HepG2 (cell line): ENCODE measurements around the gene MDFIC. TPM values are rescaled to one million over a fixed set of nuclear protein-coding genes. Genes with fewer than 3 reads are reported as not detected.

ENCODE experiments used
- ATAC-seq: fragments of 200-7000 bp; cut with Tn5 transposase; 3 replicates; pipeline ENCODE4 v1.9.1; 2020; ENCODE audit warnings: mild to moderate bottlenecking, moderate library complexity
- BruUV-seq: library from RNA; stranded (reverse); fragments of 400-500 nt; replicated peaks from 2 replicates; lab custom pipeline; 2021; lab: Mats Ljungman, UMichigan
- CTCF ChIA-PET: fragments of 300-600 bp; formaldehyde crosslinking; extraction: SDS; loops from one replicate; lab custom pipeline; 2021; ENCODE audit warnings: low total read pairs, inconsistent platforms, low intra/inter-chr PET ratio; lab: Yijun Ruan, JAX
- POLR2A ChIA-PET: fragments of 350-600 bp; sonication (Branson Sonifier 250); formaldehyde crosslinking; loops from one replicate; lab custom pipeline; 2020; ENCODE audit warnings: antibody characterized with exemption, inconsistent platforms; lab: Yijun Ruan, JAX
- DNase-seq: peaks from one replicate; pipeline ENCODE4 v3.0.0-alpha.2; 2015; ENCODE audit warnings: low spot score
- FAIRE-seq: peaks from 3 replicates; lab custom pipeline; 2011; peaks lifted over from hg19 to GRCh38; lab: Jason Lieb, UNC
- H2AFZ ChIP-seq: one replicate; pipeline ENCODE4 v1.6.1; 2011; ENCODE audit warnings: low read length, inconsistent platforms
- H3K27ac ChIP-seq: fragments of 300-600 bp; 3 replicates; pipeline ENCODE4 v1.8.0; 2011; ENCODE audit warnings: mixed run types, mild to moderate bottlenecking, mixed read lengths, low read length, inconsistent platforms; ENCODE audit not compliant: insufficient read depth; ENCODE audit errors: extremely low read length
- H3K27me3 ChIP-seq, 2 experiments: fragments of 200-600 bp in 1 of 2; 2 replicates in 1 of 2; 3 replicates in 1 of 2; pipeline versions ENCODE4 v1.6.0 to v1.8.0; 2011; ENCODE audit warnings: low read length in 2 of 2, mild to moderate bottlenecking in 2 of 2, moderate library complexity in 2 of 2, inconsistent platforms in 1 of 2; ENCODE audit not compliant: insufficient read depth in 2 of 2, control insufficient read depth in 1 of 2
- H3K36me3 ChIP-seq, 2 experiments: fragments of 200-600 bp in 1 of 2; replicated peaks in 1 of 2; 2 replicates in 1 of 2; 3 replicates in 1 of 2; pipeline versions ENCODE4 v1.5.1 to v1.8.0; 2011; ENCODE audit warnings: low read length in 2 of 2, inconsistent platforms in 1 of 2; ENCODE audit not compliant: insufficient read depth in 2 of 2, control insufficient read depth in 1 of 2
- H3K4me1 ChIP-seq: 2 replicates; pipeline ENCODE4 v1.5.1; 2012; ENCODE audit warnings: low read length, inconsistent platforms; ENCODE audit not compliant: insufficient read depth
- H3K4me2 ChIP-seq: 2 replicates; pipeline ENCODE4 v1.6.0; 2011; ENCODE audit warnings: low read depth, low read length, inconsistent platforms
- H3K4me3 ChIP-seq, 3 experiments: fragments of 200-600 bp in 1 of 3; sonication (generic), shearing (Covaris generic) in 1 of 3; replicated peaks in 1 of 3; 2 replicates each; pipeline ENCODE4 v1.5.1; 2011 to 2016; ENCODE audit warnings: low read length in 3 of 3, inconsistent platforms in 2 of 3, low read depth in 2 of 3, mild to moderate bottlenecking in 2 of 3, control low read depth in 1 of 3, mixed read lengths in 1 of 3; ENCODE audit not compliant: insufficient read depth in 1 of 3
- H3K79me2 ChIP-seq: one replicate; pipeline ENCODE4 v1.6.1; 2011; ENCODE audit warnings: low read length, inconsistent platforms; ENCODE audit not compliant: insufficient read depth
- H3K9ac ChIP-seq: 2 replicates; pipeline ENCODE4 v1.6.0; 2011; ENCODE audit warnings: mild to moderate bottlenecking, low read depth, low read length, inconsistent platforms; ENCODE audit not compliant: insufficient read depth
- H3K9me3 ChIP-seq: 2 replicates; pipeline ENCODE4 v1.5.1; 2012; ENCODE audit warnings: mild to moderate bottlenecking, low read length
- H4K20me1 ChIP-seq: 2 replicates; pipeline ENCODE4 v1.6.0; 2011; ENCODE audit warnings: inconsistent platforms, mild to moderate bottlenecking, low read length, moderate library complexity; ENCODE audit not compliant: insufficient read depth
- CC2D1A ChIP-seq: sonication (generic); formaldehyde crosslinking; IDR thresholded peaks from 2 replicates; pipeline ENCODE4 v1.8.1; 2023; ENCODE audit warnings: mild to moderate bottlenecking, missing genetic modification reagents
- EZH2 ChIP-seq: conservative IDR thresholded peaks from 2 replicates; pipeline ENCODE4 v1.6.1; 2012; ENCODE audit warnings: mild to moderate bottlenecking, low read depth, low read length, moderate library complexity
- IKZF5 ChIP-seq: IDR thresholded peaks from 2 replicates; pipeline ENCODE4 v1.6.1; 2018; ENCODE audit warnings: missing genetic modification reagents, mild to moderate bottlenecking, missing compliant biosample characterization
- JUN ChIP-seq: sonication (generic); formaldehyde crosslinking; IDR thresholded peaks from 2 replicates; pipeline ENCODE4 v1.4.0; 2020; ENCODE audit warnings: mild to moderate bottlenecking, missing genetic modification reagents
- NFIC ChIP-seq: IDR thresholded peaks from 2 replicates; pipeline ENCODE4 v1.6.1; 2012; ENCODE audit warnings: mild to moderate bottlenecking, low read length, inconsistent platforms
- ZFYVE20 ChIP-seq: sonication (generic); formaldehyde crosslinking; IDR thresholded peaks from 2 replicates; pipeline ENCODE4 v1.8.0; 2023; ENCODE audit warnings: low read depth, mild to moderate bottlenecking, moderate library complexity, missing genetic modification reagents, borderline replicate concordance
- ZNF138 ChIP-seq: sonication (generic); formaldehyde crosslinking; IDR thresholded peaks from 2 replicates; pipeline ENCODE4 v1.5.0; 2020; ENCODE audit warnings: mild to moderate bottlenecking, low read depth, missing genetic modification reagents
- ZNF720 ChIP-seq: sonication (generic); formaldehyde crosslinking; IDR thresholded peaks from 2 replicates; pipeline ENCODE4 v1.4.0; 2020; ENCODE audit warnings: missing genetic modification reagents
- ZNF772 ChIP-seq: sonication (generic); formaldehyde crosslinking; IDR thresholded peaks from 2 replicates; pipeline ENCODE4 v1.5.0; 2020; ENCODE audit warnings: mild to moderate bottlenecking, missing genetic modification reagents
- WGBS: methylation state at CpG from one replicate; pipeline ENCODE4 v1.1.6; 2017; ENCODE audit warnings: low lambda C conversion rate; 5-methylcytosine and 5-hydroxymethylcytosine counted together
- in situ Hi-C: cut with HindIII; loops from 2 replicates; pipeline ENCODE4 v1.10.0; 2017; ENCODE audit warnings: low pct_unique_long_range_greater_than_20kb; ENCODE audit not compliant: extremely low pct_ligation_motif_present
- intact Hi-C: fragments of 100-400 bp; cut with micrococcal nuclease; formaldehyde crosslinking; loops from one replicate; pipeline ENCODE4 v1.10.0; 2022; ENCODE audit not compliant: unreplicated experiment
- polyA plus RNA-seq, 8 experiments: library from polyadenylated mRNA; depleted of rRNA in 3 of 8; stranded (reverse) in 7 of 8; unstranded in 1 of 8; fragments of >200 nt; fragmentation: Illumina TruSeq in 4 of 8; extraction: Trizol in 4 of 8; gene quantifications; 2 replicates each; pipeline versions ENCODE4 v1.2.1 to v1.2.3, GENCODE V29; 2011 to 2016; ENCODE audit warnings: low read depth in 4 of 8, missing spikeins in 1 of 8, mixed read lengths in 1 of 8; ENCODE audit not compliant: insufficient read depth in 1 of 8
- total RNA-seq, 5 experiments: library from RNA; depleted of rRNA; stranded (reverse); fragments of >200 nt; fragmentation: Illumina TruSeq; extraction: Trizol; gene quantifications; 2 replicates each; pipeline ENCODE4 v1.2.3, GENCODE V29; 2016; ENCODE audit warnings: low read depth in 1 of 5
- TF ChIP-seq, protein P1 (sequence below): sonication (generic); formaldehyde crosslinking; IDR thresholded peaks from 2 replicates; pipeline ENCODE4 v1.4.0; 2020; ENCODE audit warnings: missing genetic modification reagents, mild to moderate bottlenecking, borderline replicate concordance

Gene MDFIC
- total and polyA plus RNA-seq, 2 of the 13 experiments (the other 11 are each of a cell fraction or from before 2014, with no cell fraction given): 0.13 TPM; not detected in 1

GRCh38 chr7:114903131-114903530 is 18.8 kb upstream of the MDFIC start:
- FAIRE-seq (no peak), ATAC-seq (no peak), DNase-seq (no peak)
- 0% methylated on average over 2 of the region's 2 CpGs for WGBS
- Histone ChIP-seq H3K4me1 (no peaks in the 10 kb centered on the region), H4K20me1 (no peaks in the 10 kb centered on the region), H3K27me3 (no peaks in the 10 kb centered on the region), H3K36me3 (no peaks in the 10 kb centered on the region), H3K4me2 (no peak overlapping the region)
- no TSS peak for BruUV-seq
- in situ Hi-C loops: no loop called here
- no peak for TF ChIP-seq CC2D1A
- no peak for TF ChIP-seq IKZF5 (CRISPR knock-in tag)
- TF ChIP-seq JUN (CRISPR knock-in tag): no peak
- no peak for TF ChIP-seq NFIC
- no peak for TF ChIP-seq ZNF720
- no peak for TF ChIP-seq ZNF772 (CRISPR knock-in tag)
- TF ChIP-seq, protein P1, sequence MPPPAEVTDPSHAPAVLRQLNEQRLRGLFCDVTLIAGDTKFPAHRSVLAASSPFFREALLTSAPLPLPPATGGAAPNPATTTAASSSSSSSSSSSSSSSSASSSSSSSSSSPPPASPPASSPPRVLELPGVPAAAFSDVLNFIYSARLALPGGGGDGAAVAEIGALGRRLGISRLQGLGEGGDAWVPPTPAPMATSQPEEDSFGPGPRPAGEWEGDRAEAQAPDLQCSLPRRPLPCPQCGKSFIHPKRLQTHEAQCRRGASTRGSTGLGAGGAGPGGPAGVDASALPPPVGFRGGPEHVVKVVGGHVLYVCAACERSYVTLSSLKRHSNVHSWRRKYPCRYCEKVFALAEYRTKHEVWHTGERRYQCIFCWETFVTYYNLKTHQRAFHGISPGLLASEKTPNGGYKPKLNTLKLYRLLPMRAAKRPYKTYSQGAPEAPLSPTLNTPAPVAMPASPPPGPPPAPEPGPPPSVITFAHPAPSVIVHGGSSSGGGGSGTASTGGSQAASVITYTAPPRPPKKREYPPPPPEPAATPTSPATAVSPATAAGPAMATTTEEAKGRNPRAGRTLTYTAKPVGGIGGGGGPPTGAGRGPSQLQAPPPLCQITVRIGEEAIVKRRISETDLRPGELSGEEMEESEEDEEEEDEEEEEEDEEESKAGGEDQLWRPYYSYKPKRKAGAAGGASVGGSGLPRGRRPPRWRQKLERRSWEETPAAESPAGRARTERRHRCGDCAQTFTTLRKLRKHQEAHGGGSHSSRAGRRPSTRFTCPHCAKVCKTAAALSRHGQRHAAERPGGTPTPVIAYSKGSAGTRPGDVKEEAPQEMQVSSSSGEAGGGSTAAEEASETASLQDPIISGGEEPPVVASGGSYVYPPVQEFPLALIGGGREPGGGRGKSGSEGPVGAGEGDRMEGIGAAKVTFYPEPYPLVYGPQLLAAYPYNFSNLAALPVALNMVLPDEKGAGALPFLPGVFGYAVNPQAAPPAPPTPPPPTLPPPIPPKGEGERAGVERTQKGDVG (CRISPR knock-in tag): no peak
- no peak for TF ChIP-seq ZFYVE20 (CRISPR knock-in tag)
- no peak for TF ChIP-seq ZNF138 (CRISPR knock-in tag)
- TF ChIP-seq EZH2: no peak
- TF ChIP-seq, all 625 proteins: peak for 0
- CTCF ChIA-PET: no interaction called here
- H2AFZ ChIP-seq: no peak overlapping the region
- H3K9ac ChIP-seq: no peak overlapping the region
- no peaks in the 10 kb centered on the region for H3K79me2 ChIP-seq
- intact Hi-C loops: no loop called here
- POLR2A ChIA-PET: no interaction called here
- no peak overlapping the region for H3K27ac ChIP-seq
- no peaks in the 10 kb centered on the region for H3K9me3 ChIP-seq
- H3K4me3 ChIP-seq: no peak overlapping the region
